GM20000 (cell line): ENCODE measurements around the gene SEMA3F.

ENCODE experiments used
- DNase-seq: peaks from one replicate; pipeline ENCODE4 v3.0.0; 2012; ENCODE audit warnings: low spot score
- TF ChIP-seq, protein P1 (sequence below): IDR thresholded peaks from 2 replicates; pipeline ENCODE4 v1.5.1; 2012; ENCODE audit warnings: mild to moderate bottlenecking, control low read depth; ENCODE audit errors: extremely low read depth, missing control alignments

Gene SEMA3F

DNA sequence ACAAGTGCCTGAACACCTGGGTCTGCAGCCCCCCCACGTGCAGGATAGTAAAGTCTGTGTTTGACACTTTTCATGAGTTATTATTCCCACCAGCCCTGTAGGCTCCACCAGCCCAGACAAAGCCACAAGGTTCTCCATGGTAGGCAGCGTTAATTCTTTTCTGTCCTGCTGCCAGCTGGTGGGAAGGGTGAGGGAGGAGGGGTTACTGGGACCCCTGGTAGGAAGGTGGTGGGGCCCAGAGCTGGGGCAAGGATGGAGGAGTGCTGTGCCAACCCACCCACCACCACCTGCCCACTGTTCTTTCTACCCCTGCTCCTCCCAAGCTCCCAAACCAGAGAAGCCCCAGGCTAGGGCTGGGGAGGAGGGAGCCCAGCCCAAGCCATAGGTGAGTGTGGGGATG, 20.8 kb upstream of the SEMA3F start:
- DNase-seq: no peak
- TF ChIP-seq, protein P1, sequence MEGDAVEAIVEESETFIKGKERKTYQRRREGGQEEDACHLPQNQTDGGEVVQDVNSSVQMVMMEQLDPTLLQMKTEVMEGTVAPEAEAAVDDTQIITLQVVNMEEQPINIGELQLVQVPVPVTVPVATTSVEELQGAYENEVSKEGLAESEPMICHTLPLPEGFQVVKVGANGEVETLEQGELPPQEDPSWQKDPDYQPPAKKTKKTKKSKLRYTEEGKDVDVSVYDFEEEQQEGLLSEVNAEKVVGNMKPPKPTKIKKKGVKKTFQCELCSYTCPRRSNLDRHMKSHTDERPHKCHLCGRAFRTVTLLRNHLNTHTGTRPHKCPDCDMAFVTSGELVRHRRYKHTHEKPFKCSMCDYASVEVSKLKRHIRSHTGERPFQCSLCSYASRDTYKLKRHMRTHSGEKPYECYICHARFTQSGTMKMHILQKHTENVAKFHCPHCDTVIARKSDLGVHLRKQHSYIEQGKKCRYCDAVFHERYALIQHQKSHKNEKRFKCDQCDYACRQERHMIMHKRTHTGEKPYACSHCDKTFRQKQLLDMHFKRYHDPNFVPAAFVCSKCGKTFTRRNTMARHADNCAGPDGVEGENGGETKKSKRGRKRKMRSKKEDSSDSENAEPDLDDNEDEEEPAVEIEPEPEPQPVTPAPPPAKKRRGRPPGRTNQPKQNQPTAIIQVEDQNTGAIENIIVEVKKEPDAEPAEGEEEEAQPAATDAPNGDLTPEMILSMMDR: no peak

DNA sequence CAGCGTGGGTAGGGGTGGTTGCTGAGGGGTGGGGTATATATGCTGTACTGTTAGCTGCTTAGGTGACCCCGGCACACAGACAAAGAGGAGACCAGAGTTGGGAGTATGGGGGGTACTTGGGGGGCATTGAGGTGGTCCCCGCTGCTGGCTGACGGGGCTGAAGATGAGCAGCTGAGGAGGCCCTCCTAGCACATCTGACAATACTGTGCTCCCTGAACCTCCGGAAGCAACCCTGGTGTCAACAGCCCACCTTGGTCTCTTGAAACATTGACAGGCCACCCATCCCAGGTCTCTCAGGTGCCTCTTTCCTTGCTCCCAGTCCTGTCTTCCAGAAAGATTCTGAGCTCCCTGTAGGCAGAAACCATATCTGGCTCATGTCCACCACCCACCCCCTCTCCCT, 19.2 kb upstream of the SEMA3F start:
- DNase-seq: no peak
- TF ChIP-seq, protein P1: no peak

DNA sequence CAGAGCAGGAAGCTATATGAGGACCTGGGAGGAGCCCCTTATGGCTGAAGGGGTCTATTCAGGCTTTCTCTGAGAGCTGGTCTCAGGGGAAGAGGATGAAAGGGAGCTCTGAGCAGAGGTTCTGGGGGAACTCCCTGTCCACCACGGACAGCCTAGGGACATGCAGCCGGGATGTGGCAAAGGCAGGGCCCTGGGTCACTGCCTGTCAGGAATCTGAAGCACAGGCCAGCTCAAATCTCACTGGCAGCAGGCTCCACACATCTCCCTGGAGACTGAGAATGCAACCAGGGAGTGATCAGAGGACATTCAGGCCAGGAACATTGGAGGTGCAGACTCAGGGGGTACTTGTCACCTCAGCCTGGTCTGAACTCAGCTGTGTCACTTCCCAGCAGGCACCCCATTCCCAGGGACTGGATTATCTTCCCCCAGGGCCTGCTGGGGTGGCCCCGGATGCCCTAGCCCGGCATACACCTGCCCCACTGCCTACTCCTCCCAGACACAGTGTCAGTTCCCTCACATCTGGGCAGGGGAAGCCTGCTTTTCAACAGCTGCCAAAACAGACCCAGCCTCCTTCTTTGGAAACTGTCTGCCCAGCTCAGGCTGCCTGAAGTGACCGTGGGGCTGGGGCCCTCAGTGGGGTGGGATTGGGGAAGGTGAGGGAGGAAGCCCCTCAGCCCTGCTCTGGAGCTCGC, 18.3 kb upstream of the SEMA3F start:
- DNase-seq: no peak
- TF ChIP-seq, protein P1: no peak

DNA sequence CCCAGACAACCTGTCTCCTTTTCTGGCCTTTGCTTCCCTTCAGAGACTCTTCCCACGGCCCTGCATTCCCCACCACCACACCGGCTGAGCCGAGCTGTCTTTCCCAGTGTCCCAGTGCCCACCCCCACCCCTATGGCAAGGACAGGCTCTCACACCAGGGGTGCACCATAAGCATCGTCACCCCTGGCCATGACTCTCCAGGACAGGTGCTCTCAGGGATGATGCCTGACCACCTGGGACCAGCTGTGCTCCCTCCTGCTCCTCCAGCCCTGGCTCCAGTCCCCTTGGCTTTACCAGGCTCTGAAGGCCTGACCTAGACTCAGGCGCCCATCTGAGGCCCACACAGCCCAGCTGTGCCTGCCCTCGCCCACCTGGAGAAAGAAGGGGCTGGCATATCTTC, 17.6 kb upstream of the SEMA3F start:
- TF ChIP-seq, protein P1: no peak
- DNase-seq: no peak

DNA sequence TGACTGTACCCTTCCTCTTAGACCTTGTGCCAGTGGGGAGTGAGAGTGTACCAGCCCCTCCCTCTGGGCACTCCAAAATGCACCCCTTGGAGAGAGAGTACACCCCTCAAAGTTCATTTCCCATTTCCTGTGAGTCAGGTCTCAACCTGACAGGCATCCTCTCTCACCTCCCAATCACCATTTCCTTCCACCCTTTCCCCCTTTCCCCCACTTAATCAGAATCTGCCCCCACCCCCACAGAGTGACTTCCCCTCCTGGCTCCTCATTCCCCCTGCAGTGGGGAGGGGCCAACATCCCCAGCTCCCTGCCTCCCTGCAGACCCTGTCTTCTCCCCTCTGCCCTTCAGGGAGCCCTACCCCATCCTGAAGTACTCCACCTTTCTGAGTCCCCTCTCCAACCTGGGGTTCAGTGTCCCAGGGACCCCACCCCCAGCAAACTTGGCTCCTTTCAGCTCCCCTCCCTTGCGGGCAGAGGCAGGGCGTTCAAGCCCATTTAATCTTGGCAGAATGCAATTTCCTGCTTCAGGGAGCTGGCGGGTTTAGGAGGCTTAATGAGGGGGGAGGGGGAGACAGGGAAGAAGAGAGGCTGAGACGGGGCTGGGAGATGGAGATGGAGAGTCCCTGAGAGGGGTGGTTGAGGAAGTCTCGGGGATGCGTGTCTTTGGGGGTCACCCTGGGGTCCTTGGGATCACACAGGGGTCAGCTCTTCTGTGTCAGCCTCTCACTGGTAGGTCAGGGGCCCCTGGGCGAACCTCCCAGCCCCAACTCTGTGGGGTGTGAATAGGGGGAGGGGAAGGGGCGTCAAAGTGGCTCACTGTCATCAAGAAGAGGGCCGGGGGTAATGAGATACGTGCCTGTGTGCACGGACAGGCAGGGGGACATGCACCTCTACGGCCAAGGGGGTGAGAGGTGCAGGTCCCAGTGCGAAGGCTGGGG, 16.6 kb upstream of the SEMA3F start:
- DNase-seq: no peak

DNA sequence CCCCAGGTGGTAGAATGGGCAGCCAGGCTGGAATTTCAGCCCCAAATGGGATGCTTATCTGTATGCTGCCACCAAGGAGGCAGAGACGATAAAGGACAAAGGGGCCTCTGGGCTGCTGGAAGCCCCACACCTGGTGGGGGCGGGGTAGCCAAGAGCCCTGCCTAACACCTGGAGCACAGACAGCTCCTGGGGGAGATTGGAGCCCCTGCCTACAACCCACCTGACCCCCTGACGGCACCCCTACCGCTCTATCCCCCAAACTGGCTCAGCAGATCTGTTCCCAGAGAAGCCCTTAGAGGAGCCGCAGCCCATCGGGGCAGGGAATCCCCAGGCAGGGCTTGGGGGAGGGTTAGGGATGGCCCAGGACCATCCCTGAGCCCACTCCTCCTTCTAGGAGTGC, 15.8 kb upstream of the SEMA3F start:
- TF ChIP-seq, protein P1: no peak
- no peak for DNase-seq

More for the DNA sequence above, 16.6 kb upstream of the SEMA3F start:
- TF ChIP-seq, protein P1: no peak
